ENCODE data around the gene G6PC3.
"Not testable (repeated sequence)": the region's sequence is repeated elsewhere in the genome, so short reads cannot be mapped to it uniquely, and the experiment has no call there.

G6PC3 gene

DNA sequence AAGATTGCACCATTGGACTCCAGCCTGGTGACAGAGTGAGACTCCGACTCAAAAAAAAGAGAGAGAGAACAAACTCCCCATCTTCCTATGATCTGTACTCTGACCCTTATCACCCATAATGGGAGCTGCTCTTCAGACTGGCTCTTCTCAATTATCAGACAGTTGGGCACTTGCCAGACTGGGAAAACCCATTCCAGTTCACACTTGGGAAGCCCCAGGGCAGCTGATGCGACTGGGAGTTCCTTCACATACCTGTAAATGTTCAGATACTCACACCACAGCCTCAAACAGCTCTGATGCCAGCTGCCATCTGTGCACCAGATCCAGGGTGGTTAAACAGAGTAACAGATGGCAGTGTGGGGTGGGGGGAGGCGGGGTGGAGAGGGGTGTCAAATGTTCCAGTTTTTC lies 31.9 kb upstream of the G6PC3 start:
- Histone ChIP-seq H3K36me3 (peaks cover 26 to 43% (median 39%) of the 10 kb centered on the region in 3 donors), H3K9me3 (no peaks in the 10 kb centered on the region), H3K27ac (no peak overlapping the region), H3K4me3 (no peak overlapping the region), H3K27me3 (no peaks in the 10 kb centered on the region), H3K4me1 (peaks cover 0 to 23% (median 17%) of the 10 kb centered on the region in 4 donors)
- intact Hi-C loops (cut with DNase I; ENCODE audit: low total_unique reads): no loop called here
- no peak for DNase-seq
- TF ChIP-seq, protein P1, sequence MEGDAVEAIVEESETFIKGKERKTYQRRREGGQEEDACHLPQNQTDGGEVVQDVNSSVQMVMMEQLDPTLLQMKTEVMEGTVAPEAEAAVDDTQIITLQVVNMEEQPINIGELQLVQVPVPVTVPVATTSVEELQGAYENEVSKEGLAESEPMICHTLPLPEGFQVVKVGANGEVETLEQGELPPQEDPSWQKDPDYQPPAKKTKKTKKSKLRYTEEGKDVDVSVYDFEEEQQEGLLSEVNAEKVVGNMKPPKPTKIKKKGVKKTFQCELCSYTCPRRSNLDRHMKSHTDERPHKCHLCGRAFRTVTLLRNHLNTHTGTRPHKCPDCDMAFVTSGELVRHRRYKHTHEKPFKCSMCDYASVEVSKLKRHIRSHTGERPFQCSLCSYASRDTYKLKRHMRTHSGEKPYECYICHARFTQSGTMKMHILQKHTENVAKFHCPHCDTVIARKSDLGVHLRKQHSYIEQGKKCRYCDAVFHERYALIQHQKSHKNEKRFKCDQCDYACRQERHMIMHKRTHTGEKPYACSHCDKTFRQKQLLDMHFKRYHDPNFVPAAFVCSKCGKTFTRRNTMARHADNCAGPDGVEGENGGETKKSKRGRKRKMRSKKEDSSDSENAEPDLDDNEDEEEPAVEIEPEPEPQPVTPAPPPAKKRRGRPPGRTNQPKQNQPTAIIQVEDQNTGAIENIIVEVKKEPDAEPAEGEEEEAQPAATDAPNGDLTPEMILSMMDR (IDR thresholded peaks at IDR 0.05): no peak

DNA sequence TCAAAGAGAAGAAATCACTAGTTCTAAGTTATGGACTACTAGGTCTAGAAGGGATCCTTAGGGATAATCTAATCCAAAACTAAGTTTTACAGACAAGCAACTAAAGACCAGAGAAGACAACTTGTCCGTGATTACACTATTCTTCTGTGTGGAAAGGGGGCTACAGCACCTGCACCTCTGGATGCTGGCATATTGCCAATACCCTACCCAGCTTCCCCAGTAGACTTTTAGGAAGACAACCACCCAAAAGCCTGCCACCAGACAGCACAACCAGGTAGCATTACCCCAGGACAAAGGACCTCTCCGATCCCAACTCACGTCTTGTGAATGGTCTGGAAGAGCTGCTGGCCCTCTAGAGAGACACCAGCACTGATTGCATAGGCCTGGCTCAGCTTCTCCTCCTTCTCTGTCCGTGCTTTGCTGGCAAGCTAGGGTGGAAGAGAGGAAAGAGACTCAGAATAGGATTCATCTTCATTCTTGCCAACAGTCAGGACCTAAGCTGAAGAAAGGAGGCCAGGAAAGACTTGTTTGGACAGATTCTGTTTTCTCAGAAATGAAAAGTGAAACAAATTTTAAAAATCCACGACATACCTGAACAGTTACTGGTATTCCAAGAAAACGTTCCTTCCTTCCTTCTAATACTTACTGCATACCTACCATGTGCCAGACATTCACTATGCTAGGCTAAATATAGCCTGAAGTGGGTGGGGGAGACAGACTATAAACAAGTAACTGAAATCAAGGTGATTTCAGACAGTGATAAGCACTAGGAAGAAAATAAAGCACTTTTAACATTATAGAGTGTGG lies 30.5 kb upstream of the G6PC3 start:
- no peak for DNase-seq
- H3K27ac ChIP-seq: peak overlapping the region in 1 of 2 donors; percentile 16

DNA sequence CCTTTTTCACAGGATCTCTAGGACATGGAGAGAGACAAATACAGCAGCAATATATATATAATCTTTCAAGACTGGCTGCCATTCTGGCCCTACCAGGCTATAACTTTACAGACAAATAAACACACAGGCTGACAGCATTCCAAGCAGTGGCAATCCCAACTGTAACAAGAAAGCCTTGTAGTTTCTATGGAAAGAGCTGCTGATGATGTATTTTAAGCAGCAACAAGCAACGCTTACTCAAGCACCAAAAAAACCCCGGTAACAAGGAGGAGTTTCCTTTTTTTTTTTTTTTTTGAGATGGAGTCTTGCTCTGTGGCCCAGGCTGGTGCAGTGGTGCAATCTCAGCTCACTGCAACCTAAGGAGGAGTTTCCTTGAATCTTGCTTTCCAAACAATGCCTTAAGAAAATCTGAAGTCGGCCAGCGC lies 27.3 kb upstream of the G6PC3 start:
- DNase-seq: peak in 1 of 2 donors; percentile 33
- Histone ChIP-seq H3K4me1 (peaks cover 0 to 34% (median 17%) of the 10 kb centered on the region in 4 donors), H3K9me3 (no peaks in the 10 kb centered on the region), H3K27me3 (no peaks in the 10 kb centered on the region), H3K27ac (no peak overlapping the region), H3K4me3 (no peak overlapping the region), H3K36me3 (peaks cover 1 to 20% (median 20%) of the 10 kb centered on the region in 3 donors)
- intact Hi-C loops (cut with DNase I; ENCODE audit: low total_unique reads): loop anchor here (10.0 kb wide), 1 partner anchor 98 kb away; the partner anchor contains the start of gene PPY
- TF ChIP-seq, protein P1 (IDR thresholded peaks at IDR 0.05): no peak

More for the DNA sequence above, 30.5 kb upstream of the G6PC3 start:
- TF ChIP-seq, protein P1 (IDR thresholded peaks at IDR 0.05): no peak
- H3K36me3 ChIP-seq: peaks cover 19 to 36% (median 31%) of the 10 kb centered on the region in 3 donors
- intact Hi-C loops (cut with DNase I; ENCODE audit: low total_unique reads): loop anchor here (10.0 kb wide), 1 partner anchor 95 kb away; the partner anchor contains the start of gene PPY
- peaks cover 0 to 34% (median 17%) of the 10 kb centered on the region in 4 donors for H3K4me1 ChIP-seq
- H3K4me3 ChIP-seq: no peak overlapping the region
- no peaks in the 10 kb centered on the region for H3K9me3 ChIP-seq
- no peaks in the 10 kb centered on the region for H3K27me3 ChIP-seq

- Histone ChIP-seq H3K4me3 (no peak overlapping the region), H3K4me1 (peaks cover 0 to 34% (median 17%) of the 10 kb centered on the region in 4 donors), H3K27me3 (no peaks in the 10 kb centered on the region), H3K9me3 (no peaks in the 10 kb centered on the region), H3K27ac (no peak overlapping the region), H3K36me3 (peaks cover 0 to 20% (median 19%) of the 10 kb centered on the region in 3 donors)
- intact Hi-C loops (cut with DNase I; ENCODE audit: low total_unique reads): loop anchor here (10.0 kb wide), 1 partner anchor 99 kb away; the partner anchor contains the start of gene PPY
- TF ChIP-seq, protein P1 (IDR thresholded peaks at IDR 0.05): no peak
- no peak for DNase-seq
These were observed 26.5 kb upstream of the G6PC3 start for GRCh38 chr17:44044071-44044470.

DNA sequence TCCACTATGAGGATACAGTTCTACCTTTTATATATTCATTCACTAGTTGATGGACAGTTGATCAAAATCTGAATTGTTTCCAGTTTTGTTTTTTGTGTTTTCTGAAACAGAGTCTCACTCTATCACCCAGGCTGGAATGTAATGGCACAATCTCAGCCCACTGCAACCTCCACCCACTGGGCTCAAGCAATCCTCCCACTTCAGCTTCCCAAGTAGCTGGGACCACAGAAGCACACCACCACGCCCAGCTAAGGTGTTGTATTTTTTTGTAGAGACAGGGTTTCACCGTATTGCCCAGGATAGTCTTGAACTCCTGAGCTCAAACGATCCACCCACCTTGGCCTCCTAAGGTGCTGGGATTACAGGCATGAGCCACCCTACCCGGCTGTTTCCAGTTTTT lies 25.0 kb upstream of the G6PC3 start:
- no peak overlapping the region for H3K27ac ChIP-seq
- peaks cover 0 to 24% (median 9%) of the 10 kb centered on the region in 4 donors for H3K4me1 ChIP-seq
- H3K4me3 ChIP-seq: no peak overlapping the region
- no peaks in the 10 kb centered on the region for H3K9me3 ChIP-seq
- no peaks in the 10 kb centered on the region for H3K27me3 ChIP-seq
- peaks cover 14 to 33% (median 28%) of the 10 kb centered on the region in 3 donors for H3K36me3 ChIP-seq
- DNase-seq: no peak
- intact Hi-C loops (cut with DNase I; ENCODE audit: low total_unique reads): loop anchor here (10.0 kb wide), 1 partner anchor 101 kb away; the partner anchor contains the start of gene PPY
- TF ChIP-seq, protein P1 (IDR thresholded peaks at IDR 0.05): no peak

DNA sequence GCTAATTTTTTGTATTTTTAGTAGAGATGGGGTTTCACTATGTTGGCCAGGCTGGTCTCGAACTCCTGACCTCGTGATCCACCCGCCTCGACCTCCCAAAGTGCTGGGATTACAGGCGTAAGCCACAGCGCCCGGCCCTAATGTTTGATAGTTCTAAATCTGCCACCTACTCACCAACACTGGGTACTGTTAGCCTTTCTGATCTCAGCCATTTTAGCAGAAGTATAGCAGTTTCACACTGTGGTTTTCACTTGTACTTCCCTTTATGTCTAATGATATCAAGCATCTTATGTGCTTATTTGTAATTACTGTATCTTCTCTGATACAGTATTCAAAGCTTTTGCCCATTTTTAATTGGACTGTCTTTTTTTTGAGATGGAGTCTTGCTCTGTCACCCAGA lies 23.6 kb upstream of the G6PC3 start:
- peaks cover 26 to 47% (median 42%) of the 10 kb centered on the region in 3 donors for H3K36me3 ChIP-seq
- H3K9me3 ChIP-seq, H3K4me3 ChIP-seq, H3K27ac ChIP-seq, H3K27me3 ChIP-seq, DNase-seq: not testable (repeated sequence)
- peaks cover 0 to 12% (median 1%) of the 10 kb centered on the region in 4 donors for H3K4me1 ChIP-seq
- intact Hi-C loops (cut with DNase I; ENCODE audit: low total_unique reads): loop anchor here (10.0 kb wide), 1 partner anchor 102 kb away; the partner anchor contains the start of gene PPY

Measured in tibial artery (tissue), 4 donors.